Mesenchymal stem cell (in vitro differentiated cells and primary cell): ENCODE measurements around the gene ILKAP.
"Not testable (repeated sequence)": the region's sequence is repeated elsewhere in the genome, so short reads cannot be mapped to it uniquely, and the experiment has no call there.

Experiments
- DNase-seq: peaks from one replicate; pipeline ENCODE4 v3.0.0-alpha.2; 2013
- H2AFZ ChIP-seq: one replicate; pipeline ENCODE4 v1.6.1; 2013; ENCODE audit warnings: low read depth, mild to moderate bottlenecking, control low read depth, inconsistent platforms, low read length, moderate library complexity
- H2AK5ac ChIP-seq: 2 replicates; pipeline ENCODE4 v1.6.1; 2013; ENCODE audit warnings: low read length, moderate library complexity, mild to moderate bottlenecking, inconsistent platforms; ENCODE audit not compliant: severe bottlenecking
- H2BK120ac ChIP-seq: one replicate; pipeline ENCODE4 v1.6.1; 2013; ENCODE audit warnings: low read depth, mild to moderate bottlenecking, inconsistent platforms, low read length, moderate library complexity
- H2BK12ac ChIP-seq, 2 experiments: one replicate each; pipeline ENCODE4 v1.6.1; 2013; ENCODE audit warnings: inconsistent platforms in 2 of 2, low read length in 2 of 2, mild to moderate bottlenecking in 2 of 2, moderate library complexity in 2 of 2, control low read depth in 1 of 2
- H2BK15ac ChIP-seq: one replicate; pipeline ENCODE4 v1.6.1; 2013; ENCODE audit warnings: mild to moderate bottlenecking, low read depth, inconsistent platforms; ENCODE audit not compliant: poor library complexity, severe bottlenecking
- H2BK5ac ChIP-seq: 2 replicates; pipeline ENCODE4 v1.6.1; 2013; ENCODE audit warnings: low read depth, mild to moderate bottlenecking, low read length, control low read depth, inconsistent platforms; ENCODE audit not compliant: poor library complexity, severe bottlenecking
- H3K14ac ChIP-seq, 2 experiments: one replicate each; pipeline ENCODE4 v1.6.1; 2013; ENCODE audit warnings: inconsistent platforms in 2 of 2, low read length in 2 of 2, control low read depth in 1 of 2, mild to moderate bottlenecking in 1 of 2, moderate library complexity in 1 of 2
- H3K18ac ChIP-seq, 2 experiments: one replicate each; pipeline ENCODE4 v1.6.1; 2013; ENCODE audit warnings: inconsistent platforms in 2 of 2, low read length in 2 of 2, control low read depth in 1 of 2, low read depth in 1 of 2, mild to moderate bottlenecking in 1 of 2
- H3K23ac ChIP-seq, 2 experiments: one replicate each; pipeline ENCODE4 v1.6.1; 2013; ENCODE audit warnings: inconsistent platforms in 2 of 2, low read length in 2 of 2, mild to moderate bottlenecking in 2 of 2, moderate library complexity in 2 of 2, control low read depth in 1 of 2
- H3K27ac ChIP-seq: 2 replicates; pipeline ENCODE4 v1.5.1; 2013; ENCODE audit warnings: mild to moderate bottlenecking, moderate library complexity, low read length, control low read depth, inconsistent platforms; ENCODE audit not compliant: poor library complexity, severe bottlenecking
- H3K27me3 ChIP-seq, 2 experiments: 2 replicates each; pipeline versions ENCODE4 v1.6.1 to v1.7.0; 2013; ENCODE audit warnings: low read length in 2 of 2, mild to moderate bottlenecking in 2 of 2, moderate library complexity in 2 of 2, control low read depth in 1 of 2, inconsistent platforms in 1 of 2; ENCODE audit not compliant: control insufficient read depth in 1 of 2, insufficient read depth in 1 of 2
- H3K36me3 ChIP-seq, 2 experiments: 2 replicates each; pipeline versions ENCODE4 v1.6.1 to v1.7.0; 2013; ENCODE audit warnings: low read length in 2 of 2, control low read depth in 1 of 2, inconsistent platforms in 1 of 2, low read depth in 1 of 2, mild to moderate bottlenecking in 1 of 2; ENCODE audit not compliant: insufficient read depth in 2 of 2, control insufficient read depth in 1 of 2
- H3K4ac ChIP-seq, 2 experiments: one replicate each; pipeline ENCODE4 v1.6.1; 2013; ENCODE audit warnings: inconsistent platforms in 2 of 2, low read length in 2 of 2, mild to moderate bottlenecking in 2 of 2, moderate library complexity in 2 of 2, control low read depth in 1 of 2, low read depth in 1 of 2
- H3K4me1 ChIP-seq: 2 replicates; pipeline ENCODE4 v1.6.1; 2013; ENCODE audit warnings: low read depth, low read length, control low read depth; ENCODE audit not compliant: control insufficient read depth, insufficient read depth
- H3K4me2 ChIP-seq: 2 replicates; pipeline ENCODE4 v1.6.1; 2013; ENCODE audit warnings: low read length, mild to moderate bottlenecking, inconsistent platforms; ENCODE audit not compliant: poor library complexity, severe bottlenecking
- H3K4me3 ChIP-seq, 2 experiments: 2 replicates each; pipeline versions ENCODE4 v1.5.1 to v1.7.0; 2013; ENCODE audit warnings: low read length in 2 of 2, mild to moderate bottlenecking in 2 of 2, control low read depth in 1 of 2, low read depth in 1 of 2; ENCODE audit not compliant: insufficient read depth in 1 of 2
- H3K79me1 ChIP-seq: replicated peaks from 2 replicates; pipeline ENCODE4 v1.6.1; 2013; ENCODE audit warnings: mild to moderate bottlenecking, control low read depth, low read length, inconsistent platforms; ENCODE audit not compliant: poor library complexity, severe bottlenecking
- H3K9ac ChIP-seq: 2 replicates; pipeline ENCODE4 v1.7.0; 2013; ENCODE audit warnings: mild to moderate bottlenecking, low read length, moderate library complexity
- H3K9me3 ChIP-seq: 2 replicates; pipeline ENCODE4 v1.7.0; 2013; ENCODE audit warnings: mild to moderate bottlenecking, low read length; ENCODE audit not compliant: control insufficient read depth
- H4K8ac ChIP-seq: one replicate; pipeline ENCODE4 v1.6.1; 2013; ENCODE audit warnings: inconsistent platforms, mild to moderate bottlenecking, low read length, moderate library complexity
- H4K91ac ChIP-seq: one replicate; pipeline ENCODE4 v1.6.1; 2013; ENCODE audit warnings: mild to moderate bottlenecking, low read length, inconsistent platforms
- WGBS: methylation state at CpG from one replicate; pipeline ENCODE4 v1.1.7; 2013; ENCODE audit warnings: mixed read lengths; 5-methylcytosine and 5-hydroxymethylcytosine counted together

Gene ILKAP

GRCh38 chr2:238172439-238172838, 31.1 kb downstream of the ILKAP start:
- Histone ChIP-seq H2BK15ac (no peak overlapping the region), H3K9ac (no peak overlapping the region), H4K8ac (peak overlapping the region; percentile 27), H3K27me3 (no peaks in the 10 kb centered on the region), H2BK12ac (peak overlapping the region in 1 of 2 experiments; percentile 45), H3K23ac (no peak overlapping the region), H3K4me3 (no peak overlapping the region), H3K36me3 (peaks cover 57 to 73% of the 10 kb centered on the region in 2 experiments), H4K91ac (peak overlapping the region; percentile 36), H2AK5ac (peak overlapping the region; percentile 2), H2BK120ac (no peak overlapping the region), H2AFZ (no peak overlapping the region), H3K4me2 (no peak overlapping the region), H3K79me1 (peaks cover 28% of the 10 kb centered on the region), H3K18ac (no peak overlapping the region), H3K9me3 (no peaks in the 10 kb centered on the region), H3K4ac (no peak overlapping the region), H3K14ac (no peak overlapping the region), H3K27ac (no peak overlapping the region), H2BK5ac (no peak overlapping the region), H3K4me1 (peaks cover 31% of the 10 kb centered on the region)
- WGBS = 97% methylated on average over 13 of the region's 14 CpGs
- DNase-seq = no peak

GRCh38 chr2:238171575-238172187, 31.8 kb downstream of the ILKAP start:
- H2BK15ac ChIP-seq = no peak overlapping the region
- H3K18ac ChIP-seq = no peak overlapping the region
- H2BK5ac ChIP-seq = no peak overlapping the region
- no peak overlapping the region for H3K4ac ChIP-seq
- 97% methylated on average over 7 of the region's 9 CpGs for WGBS
- no peaks in the 10 kb centered on the region for H3K9me3 ChIP-seq
- peaks cover 65 to 68% of the 10 kb centered on the region in 2 experiments for H3K36me3 ChIP-seq
- H3K14ac ChIP-seq = no peak overlapping the region
- H3K4me1 ChIP-seq = peaks cover 37% of the 10 kb centered on the region
- no peak overlapping the region for H2BK12ac ChIP-seq
- no peak overlapping the region for H3K23ac ChIP-seq
- no peak overlapping the region for H2AK5ac ChIP-seq
- H3K4me3 ChIP-seq = no peak overlapping the region
- no peak overlapping the region for H2BK120ac ChIP-seq
- H3K9ac ChIP-seq = peak overlapping the region; percentile 52
- no peak for DNase-seq
- H3K79me1 ChIP-seq = peaks cover 28% of the 10 kb centered on the region
- H3K4me2 ChIP-seq = no peak overlapping the region
- no peak overlapping the region for H4K8ac ChIP-seq
- no peak overlapping the region for H3K27ac ChIP-seq
- H2AFZ ChIP-seq = no peak overlapping the region
- no peaks in the 10 kb centered on the region for H3K27me3 ChIP-seq
- no peak overlapping the region for H4K91ac ChIP-seq

DNA sequence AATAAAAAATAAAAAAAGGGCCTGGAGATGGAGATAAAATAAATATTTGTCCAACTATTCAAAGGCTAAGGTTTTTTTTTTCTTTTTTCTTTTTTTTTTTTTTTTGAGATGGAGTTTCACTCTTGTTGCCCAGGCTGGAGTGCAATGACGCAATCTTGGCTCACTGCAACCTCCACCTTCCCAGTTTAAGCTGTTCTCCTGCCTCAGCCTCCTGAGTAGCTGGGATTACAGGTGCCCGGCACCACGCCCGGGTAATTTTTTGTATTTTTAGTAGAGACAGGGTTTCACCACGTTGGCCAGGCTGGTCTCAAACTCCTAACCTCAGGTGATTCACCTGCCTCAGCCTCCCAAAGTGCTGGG, 32.4 kb downstream of the ILKAP start:
- not testable (repeated sequence) for H3K4ac ChIP-seq, H4K8ac ChIP-seq, DNase-seq, H3K23ac ChIP-seq, H2BK5ac ChIP-seq, H3K27me3 ChIP-seq, H2BK15ac ChIP-seq, H3K4me2 ChIP-seq, H4K91ac ChIP-seq, H3K4me3 ChIP-seq, H2BK12ac ChIP-seq, H2BK120ac ChIP-seq, H3K9me3 ChIP-seq, H3K18ac ChIP-seq, H2AFZ ChIP-seq, H3K14ac ChIP-seq, H3K27ac ChIP-seq, H2AK5ac ChIP-seq
- H3K79me1 ChIP-seq = peaks cover 27% of the 10 kb centered on the region
- H3K4me1 ChIP-seq = peaks cover 42% of the 10 kb centered on the region
- 97% methylated on average over 5 of the region's 5 CpGs for WGBS
- peak overlapping the region; percentile 89 for H3K9ac ChIP-seq
- H3K36me3 ChIP-seq = peaks cover 68 to 71% of the 10 kb centered on the region in 2 experiments

DNA sequence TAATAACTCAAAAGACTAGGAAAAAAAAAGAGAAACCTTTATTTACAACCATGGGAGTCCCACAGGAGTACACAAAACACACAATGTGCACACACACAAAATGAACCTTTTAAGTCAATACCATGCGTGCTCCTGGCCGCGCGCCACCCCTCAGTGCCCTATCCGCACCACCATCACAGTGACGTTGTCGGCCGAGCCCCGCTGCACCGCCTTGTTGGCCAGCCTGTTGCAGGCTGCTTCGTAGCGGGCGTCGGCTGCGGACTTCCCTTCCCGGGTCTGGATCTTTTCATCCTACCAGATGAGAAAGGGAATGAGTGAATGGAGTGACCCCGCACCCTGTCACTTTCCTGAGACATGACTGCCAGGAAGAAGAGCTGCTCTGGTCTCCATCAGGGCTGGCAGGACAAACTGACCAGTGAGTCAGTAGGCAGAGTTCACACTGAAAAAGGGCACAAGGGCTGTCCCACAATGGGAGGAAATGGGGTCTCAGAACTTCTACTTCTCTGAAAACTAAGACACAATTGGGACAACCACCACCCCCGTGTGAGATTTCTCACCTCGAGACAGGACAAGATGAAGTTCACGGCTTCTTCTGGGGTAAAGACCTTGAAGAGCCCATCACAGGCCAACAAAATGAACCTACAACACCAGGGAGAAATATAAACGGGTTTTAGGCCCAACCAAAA, 33.0 kb downstream of the ILKAP start:
- DNase-seq = peak; percentile 52
- Histone ChIP-seq H3K4me3 (peak overlapping the region in 1 of 2 experiments; percentile 42), H3K23ac (no peak overlapping the region), H4K91ac (peak overlapping the region; percentile 96), H3K36me3 (peaks cover 65 to 70% of the 10 kb centered on the region in 2 experiments), H2AFZ (no peak overlapping the region), H2BK12ac (peak overlapping the region; percentile 42 to 92), H2BK5ac (peak overlapping the region; percentile 11), H3K4ac (peak overlapping the region; percentile 9 to 86), H3K14ac (peak overlapping the region in 1 of 2 experiments; percentile 35), H3K4me1 (peaks cover 45% of the 10 kb centered on the region), H3K9me3 (no peaks in the 10 kb centered on the region), H3K27ac (peak overlapping the region; percentile 77), H3K79me1 (peaks cover 24% of the 10 kb centered on the region), H3K4me2 (no peak overlapping the region), H2BK15ac (peak overlapping the region; percentile 87), H2BK120ac (peak overlapping the region; percentile 71), H3K18ac (peak overlapping the region; percentile 79 to 87), H3K27me3 (no peaks in the 10 kb centered on the region), H2AK5ac (peak overlapping the region; percentile 93), H3K9ac (peak overlapping the region; percentile 89), H4K8ac (peak overlapping the region; percentile 97)
- WGBS = 82% methylated on average over 20 of the region's 21 CpGs
